DMS 273 (cell line): ENCODE results near the gene DMRTC2.

Experiments used
- DNase-seq: peaks from one replicate; lab custom pipeline; 2025; ENCODE audit not compliant: unreplicated experiment; lab: John Stamatoyannopoulos, UW

Gene DMRTC2

DNA sequence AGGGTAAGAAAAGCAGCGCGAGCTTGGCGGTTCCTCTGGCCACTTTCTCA lies at the start of gene DMRTC2:
DMRTC2 (plus strand) TSS at position 42 of the 50 bp plus-strand sequence. CDS start 2,387 bp downstream, outside the sequence.
- no peak for DNase-seq

DNA sequence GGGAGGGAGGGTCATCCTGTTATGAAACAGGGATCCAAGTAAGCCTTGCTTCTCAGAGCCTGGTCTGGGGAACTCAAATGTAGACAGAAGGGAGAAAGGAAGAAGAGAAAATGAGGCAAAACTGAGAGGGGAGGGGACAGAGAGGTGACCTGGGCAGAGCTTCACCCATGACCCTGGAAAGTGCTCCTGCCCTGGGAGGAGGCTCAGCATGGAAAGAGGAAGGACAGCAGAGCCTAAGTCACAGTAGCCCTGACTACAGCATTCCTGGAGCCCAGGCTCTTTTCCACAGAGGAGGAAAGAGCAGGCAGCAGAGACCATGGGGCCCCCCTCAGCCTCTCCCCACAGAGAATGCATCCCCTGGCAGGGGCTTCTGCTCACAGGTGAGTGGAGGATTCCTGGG lies 48.5 kb upstream of the DMRTC2 start, which contains the start of gene CEACAM3:
CEACAM3 (plus strand) TSS at position 226 of the 400 bp plus-strand sequence; CDS start at position 317, 91 bp downstream.
- no peak for DNase-seq

DNA sequence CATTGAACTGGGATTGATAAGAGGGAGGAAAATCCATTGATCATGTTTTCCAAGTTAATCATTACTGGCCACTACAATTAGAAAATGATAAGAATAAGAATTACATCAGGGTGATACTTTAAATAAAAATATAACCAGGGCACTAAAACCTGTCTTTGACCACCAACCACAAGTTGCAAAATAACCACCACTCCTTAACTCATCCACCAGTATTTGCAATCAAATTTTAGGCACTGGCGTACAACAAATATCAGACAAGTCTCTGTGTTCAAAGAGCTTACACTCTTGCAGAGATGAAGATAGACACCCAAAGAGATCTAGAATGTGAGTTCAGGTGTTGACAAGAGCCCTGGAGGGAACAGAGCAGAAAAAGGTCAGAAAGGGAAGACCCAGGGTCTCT lies 47.9 kb upstream of the DMRTC2 start:
- no peak for DNase-seq

DNA sequence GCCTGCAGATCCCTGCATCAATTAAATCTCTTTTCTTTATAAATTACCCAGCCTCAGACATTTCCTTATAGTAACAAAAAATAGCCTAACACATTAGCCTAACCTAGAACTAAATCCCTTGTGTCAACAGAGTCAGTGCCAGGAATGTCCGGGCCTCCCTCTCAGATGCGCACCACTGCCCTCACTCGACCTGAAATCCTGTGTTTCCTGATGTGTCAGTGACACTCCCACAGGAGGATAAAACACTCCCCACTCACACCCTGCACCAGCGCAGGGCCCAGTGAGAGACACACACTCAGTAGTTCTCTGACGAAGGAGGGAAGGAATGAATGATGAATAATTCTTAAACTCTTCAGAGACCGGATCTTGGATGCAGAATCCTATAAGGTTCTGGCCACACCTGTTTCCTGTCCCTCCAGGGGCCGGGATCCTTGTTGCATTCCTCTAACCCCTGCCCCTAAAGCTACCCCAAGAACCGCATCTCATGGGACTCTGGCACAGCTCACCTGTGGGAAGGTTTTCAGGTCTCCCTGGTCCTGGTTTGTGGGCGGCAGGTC lies 45.3 kb upstream of the DMRTC2 start:
- DNase-seq = no peak

DNA sequence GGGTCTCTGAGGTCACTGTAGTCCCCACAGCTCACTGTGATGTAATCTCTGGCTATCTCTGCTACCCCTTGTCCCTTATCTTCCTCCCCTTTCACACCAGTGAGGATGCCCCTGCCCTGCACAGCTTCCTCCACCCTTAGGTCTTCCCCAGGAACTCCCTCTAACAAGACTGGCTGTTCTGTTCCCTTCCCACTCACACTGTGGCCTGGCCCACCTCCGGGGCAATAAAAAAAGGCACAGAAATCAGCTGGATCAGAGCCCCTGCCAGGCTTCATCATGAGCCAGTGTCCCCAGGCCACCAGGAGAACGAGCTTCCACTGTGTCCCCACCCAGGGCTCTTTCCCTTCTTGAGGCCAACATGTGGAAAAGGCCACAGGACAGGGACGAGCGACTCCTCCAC lies 43.8 kb upstream of the DMRTC2 start:
- no peak for DNase-seq

DNA sequence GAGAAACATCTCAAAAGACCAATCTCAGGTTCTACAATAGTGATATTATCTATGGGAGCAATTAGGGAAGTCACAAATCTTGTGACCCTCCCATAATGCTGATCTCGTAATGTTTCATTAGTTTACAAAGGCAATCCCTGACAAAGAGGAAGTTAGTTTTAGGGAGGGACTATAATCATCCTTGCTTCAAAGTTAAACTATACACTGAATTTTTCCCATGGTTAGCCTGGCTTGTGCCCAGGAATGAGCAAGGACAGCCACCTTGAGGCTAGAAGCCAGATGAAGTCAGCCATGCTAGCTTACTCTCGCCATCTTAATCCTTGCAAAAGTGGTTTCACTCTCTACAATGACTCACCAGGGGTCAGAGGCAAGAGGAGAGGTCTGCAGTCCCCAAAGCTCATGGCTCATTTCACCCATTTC lies 43.0 kb upstream of the DMRTC2 start:
- DNase-seq = no peak

GRCh38 chr19:41802770-41803169 lies 42.1 kb upstream of the DMRTC2 start:
- no peak for DNase-seq

DNA sequence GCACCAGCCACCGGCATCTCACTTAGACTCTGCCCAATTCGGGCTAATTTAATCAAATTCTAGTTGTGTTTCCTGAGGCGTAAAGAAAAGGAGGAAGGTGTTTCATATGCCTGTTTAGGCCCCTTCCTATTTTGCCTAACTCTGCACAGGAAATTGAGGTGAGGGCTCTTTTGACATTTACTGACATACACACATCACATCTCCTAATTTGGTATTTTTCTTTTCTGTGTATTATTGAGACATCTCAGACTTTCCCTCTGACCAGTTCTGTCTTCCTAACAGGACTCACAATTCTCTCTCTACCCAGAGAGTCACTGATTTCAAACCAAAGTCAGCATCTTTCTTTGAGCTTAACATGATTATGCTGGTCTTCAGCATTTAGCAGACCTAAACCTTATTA lies 40.5 kb upstream of the DMRTC2 start:
- DNase-seq = no peak

- DNase-seq = no peak
These were observed 37.7 kb upstream of the DMRTC2 start for GRCh38 chr19:41807176-41807575.

- DNase-seq = no peak
These were observed 35.9 kb upstream of the DMRTC2 start for GRCh38 chr19:41808663-41809566.

DNA sequence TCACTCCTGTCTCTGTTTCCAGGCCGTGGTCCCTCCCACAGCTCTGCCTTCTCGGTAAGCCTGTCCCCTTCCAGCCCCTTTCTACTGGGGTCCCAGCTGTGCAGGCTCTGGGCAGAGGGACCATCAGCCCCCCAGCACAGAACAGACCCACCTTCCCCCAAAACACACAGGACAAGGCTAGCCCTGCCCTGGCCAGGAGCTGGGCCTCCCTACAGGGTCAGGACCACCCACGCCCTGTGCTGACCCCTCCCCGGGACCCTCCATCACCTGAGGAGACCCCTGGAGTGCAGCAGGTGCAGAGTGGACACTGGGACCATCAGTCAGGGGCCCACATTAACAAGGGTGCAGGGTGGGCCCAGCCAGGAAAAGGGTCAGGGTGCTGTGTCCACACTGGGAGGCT lies 34.5 kb upstream of the DMRTC2 start:
- no peak for DNase-seq

DNA sequence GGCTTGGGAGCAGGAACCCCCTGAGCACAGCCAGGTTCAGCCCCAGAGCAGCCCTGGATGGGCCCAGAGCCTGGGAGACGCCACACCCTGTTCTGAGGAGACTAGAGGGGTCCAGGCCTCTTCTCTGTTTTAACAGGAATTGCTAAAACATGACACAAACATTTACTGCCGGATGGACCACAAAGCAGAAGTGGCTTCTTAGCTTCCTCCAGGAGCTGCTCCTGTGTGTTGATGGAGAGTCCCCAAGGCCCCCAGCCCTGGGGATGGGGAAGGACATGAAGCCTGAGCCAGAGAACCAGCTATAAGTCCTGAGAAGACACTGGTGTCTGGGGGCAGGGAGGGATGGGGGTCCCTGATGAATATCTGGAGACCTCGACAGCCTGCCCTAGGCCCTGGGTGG lies 33.8 kb upstream of the DMRTC2 start:
- no peak for DNase-seq

DNA sequence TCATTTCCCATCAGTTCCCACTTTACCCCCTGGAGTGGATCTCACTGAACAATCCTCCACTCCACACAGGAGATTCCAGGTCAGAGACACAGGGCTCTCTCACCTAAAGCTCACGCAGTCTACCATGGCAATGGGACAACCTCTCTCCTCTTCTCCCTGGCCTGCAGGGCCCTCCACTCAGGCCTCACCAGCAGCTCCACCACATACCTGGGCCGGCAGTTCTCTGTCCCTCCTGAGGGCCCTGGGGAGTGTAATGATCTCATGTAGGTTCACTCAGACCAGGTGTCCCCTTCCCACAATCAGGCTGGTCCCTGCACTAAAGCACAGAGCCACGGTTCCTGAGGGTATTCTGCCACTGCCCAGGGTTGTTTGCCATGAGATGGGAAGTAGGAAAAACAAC lies 32.9 kb upstream of the DMRTC2 start:
- DNase-seq = no peak

DNA sequence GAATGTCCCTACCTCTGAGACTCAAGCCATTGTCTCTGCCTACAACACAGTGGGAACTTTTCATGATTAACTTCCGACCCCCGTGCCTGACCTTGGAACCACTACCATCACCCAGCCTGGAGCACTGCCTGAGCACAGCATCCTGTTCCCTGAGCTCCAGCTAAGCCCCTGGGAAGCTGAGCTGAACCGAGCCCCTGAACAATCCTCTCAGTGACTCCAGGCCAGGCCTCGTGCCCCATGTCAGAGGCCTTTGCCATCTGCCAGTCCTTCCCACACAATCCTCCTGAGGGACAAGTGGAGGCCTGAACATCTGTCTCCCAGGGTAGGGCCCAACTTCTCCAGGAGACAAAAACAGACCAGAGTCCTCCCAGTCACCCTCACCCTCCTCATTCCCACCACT lies 30.9 kb upstream of the DMRTC2 start:
- peak; percentile 26 for DNase-seq

DNA sequence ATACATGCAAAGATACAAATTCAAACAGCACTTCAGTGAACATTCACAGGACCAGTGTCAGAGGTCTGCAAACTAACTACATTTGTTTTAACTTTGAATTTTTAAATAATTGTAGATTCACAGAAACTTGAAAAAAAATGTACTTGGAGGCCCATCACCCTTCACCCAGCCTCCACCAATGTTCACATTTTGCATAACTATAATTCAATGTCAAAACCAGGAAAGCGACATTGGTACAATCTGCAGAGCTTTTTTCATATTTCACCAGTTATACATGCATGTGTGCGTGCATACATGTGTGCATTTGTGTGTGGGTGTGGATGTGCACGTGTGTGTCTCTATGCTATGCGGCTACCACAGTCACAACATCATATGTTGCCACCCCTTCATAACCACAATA lies 29.5 kb upstream of the DMRTC2 start:
- DNase-seq = no peak

DNA sequence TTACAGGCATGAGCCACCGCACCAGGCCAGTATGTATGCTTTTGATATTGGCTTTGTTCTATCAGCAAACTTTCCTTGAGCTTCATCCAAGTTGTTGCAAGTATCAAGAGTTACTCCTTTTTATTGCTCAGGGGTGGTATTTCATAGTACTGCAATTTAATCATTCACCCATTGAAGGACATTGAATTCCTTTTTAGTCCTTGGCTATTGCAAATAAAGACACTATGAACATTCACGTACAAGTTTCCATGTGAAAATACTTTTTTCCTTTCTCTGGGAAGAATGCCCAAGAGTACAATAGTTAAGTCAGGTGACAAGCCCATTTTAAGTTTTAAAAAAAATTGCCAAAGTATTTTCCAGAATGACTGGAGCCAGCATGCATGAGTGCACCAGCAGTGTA lies 28.1 kb upstream of the DMRTC2 start:
- DNase-seq = no peak

GRCh38 chr19:41821003-41821735 lies 23.7 kb upstream of the DMRTC2 start:
- peak; percentile 76 for DNase-seq

- DNase-seq = no peak
These were observed 6.7 kb upstream of the DMRTC2 start for GRCh38 chr19:41837981-41838708.

- no peak for DNase-seq
These were observed 5.6 kb upstream of the DMRTC2 start for GRCh38 chr19:41839211-41839610.

DNA sequence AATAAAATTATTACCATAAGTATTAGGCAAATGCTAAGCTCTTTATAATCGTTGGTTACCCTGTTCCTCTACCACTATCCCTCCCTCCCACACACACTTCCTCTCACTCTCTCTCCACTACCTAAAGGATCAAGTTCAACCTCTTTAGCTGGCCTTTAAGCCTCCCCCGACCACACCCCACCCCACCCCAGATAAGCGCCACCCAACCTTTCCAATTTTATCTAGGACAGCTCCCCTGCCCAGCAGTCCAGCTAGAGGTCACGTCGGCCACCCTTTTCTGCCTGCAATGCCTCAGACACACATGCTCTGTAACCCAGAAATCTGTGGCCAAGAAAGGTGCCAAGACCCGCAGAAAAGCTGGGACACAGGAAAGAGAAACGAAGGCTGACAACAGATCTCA lies 1.5 kb upstream of the DMRTC2 start:
- no peak for DNase-seq

- peak; percentile 41 for DNase-seq
These were observed 241 bp upstream of the DMRTC2 start, which contains the start of gene LYPD4 for GRCh38 chr19:41844601-41845000. Gene LYPD4, minus strand, starts transcription at chr19:41844683. Its CDS starts 5,398 bp downstream, at chr19:41839285.
